K562 (cell line): Measurements from ENCODE around the gene ALG14. TPM values are rescaled to one million over a fixed set of nuclear protein-coding genes. Genes with fewer than 3 reads are reported as not detected.

Source experiments
- ATAC-seq: fragments of 200-7000 bp; cut with Tn5 transposase; 3 replicates; pipeline ENCODE4 v1.9.1; 2020; ENCODE audit warnings: moderate library complexity
- BruUV-seq: library from RNA; stranded (reverse); fragments of 400-500 nt; replicated peaks from 2 replicates; lab custom pipeline; 2021; lab: Mats Ljungman, UMichigan
- CTCF ChIA-PET: fragments of 300-600 bp; formaldehyde crosslinking; extraction: SDS; loops from one replicate; lab custom pipeline; 2021; ENCODE audit warnings: low intra/inter-chr PET ratio; lab: Yijun Ruan, JAX
- POLR2A ChIA-PET: fragments of 300-600, 350-650 bp; sonication (Branson Sonifier 250); formaldehyde crosslinking; extraction: SDS; loops from one replicate; lab custom pipeline; 2021; ENCODE audit warnings: antibody characterized with exemption, inconsistent platforms; lab: Yijun Ruan, JAX
- DNase-seq, 4 experiments: peaks; one replicate each; pipeline versions ENCODE4 v3.0.0 to v3.0.0-alpha.2; 2011 to 2018; ENCODE audit warnings: low spot score in 3 of 4, mixed read lengths in 3 of 4; ENCODE audit errors: extremely low read depth in 1 of 4
- FAIRE-seq: peaks from 2 replicates; lab custom pipeline; 2011; peaks lifted over from hg19 to GRCh38; lab: Jason Lieb, UNC
- H2AFZ ChIP-seq: 2 replicates; pipeline ENCODE4 v1.6.0; 2011; ENCODE audit warnings: low read depth, low read length, control low read depth, inconsistent platforms
- H3K27ac ChIP-seq: fragments of 200-600 bp; 3 replicates; pipeline ENCODE4 v1.8.0; 2011; ENCODE audit warnings: low read depth, mild to moderate bottlenecking, control low read depth, inconsistent platforms, low read length, moderate library complexity, mixed read lengths; ENCODE audit errors: extremely low read depth
- H3K27me3 ChIP-seq, 2 experiments: fragments of 300-600 bp in 1 of 2; 2 replicates in 1 of 2; 3 replicates in 1 of 2; pipeline versions ENCODE4 v1.6.0 to v1.8.0; 2011; ENCODE audit warnings: inconsistent platforms in 2 of 2, low read length in 2 of 2, mild to moderate bottlenecking in 1 of 2, mixed read lengths in 1 of 2, moderate library complexity in 1 of 2; ENCODE audit not compliant: control insufficient read depth in 2 of 2, insufficient read depth in 2 of 2
- H3K36me3 ChIP-seq: fragments of 300-600 bp; 3 replicates; pipeline ENCODE4 v1.8.0; 2011; ENCODE audit warnings: mild to moderate bottlenecking, low read length, inconsistent platforms; ENCODE audit not compliant: control insufficient read depth, insufficient read depth
- H3K4me1 ChIP-seq, 2 experiments: fragments of 200-600 bp in 1 of 2; replicated peaks in 1 of 2; 2 replicates in 1 of 2; 3 replicates in 1 of 2; pipeline versions ENCODE4 v1.5.1 to v1.8.0; 2011; ENCODE audit warnings: inconsistent platforms in 2 of 2, low read length in 2 of 2, mild to moderate bottlenecking in 1 of 2, mixed read lengths in 1 of 2, moderate library complexity in 1 of 2; ENCODE audit not compliant: control insufficient read depth in 2 of 2, insufficient read depth in 2 of 2
- H3K4me2 ChIP-seq: 2 replicates; pipeline ENCODE4 v1.6.1; 2011; ENCODE audit warnings: low read length, control low read depth, inconsistent platforms, mixed read lengths; ENCODE audit not compliant: insufficient read depth
- H3K4me3 ChIP-seq: fragments of 200-600 bp; sonication (generic), shearing (Covaris generic); 2 replicates; pipeline ENCODE4 v1.5.1; 2016; ENCODE audit warnings: control low read depth, inconsistent platforms
- H3K79me2 ChIP-seq: fragments of 200-600 bp; 3 replicates; pipeline ENCODE4 v1.8.0; 2011; ENCODE audit warnings: low read length, inconsistent platforms; ENCODE audit not compliant: control insufficient read depth, insufficient read depth
- H3K9ac ChIP-seq, 2 experiments: 2 replicates each; pipeline versions ENCODE4 v1.6.0 to v1.6.1; 2011; ENCODE audit warnings: low read depth in 2 of 2, low read length in 2 of 2, control low read depth in 1 of 2, inconsistent platforms in 1 of 2, mild to moderate bottlenecking in 1 of 2, mixed read lengths in 1 of 2; ENCODE audit not compliant: insufficient read depth in 1 of 2
- H3K9me1 ChIP-seq: one replicate; pipeline ENCODE4 v1.6.0; 2011; ENCODE audit warnings: inconsistent platforms, mild to moderate bottlenecking, low read length, moderate library complexity; ENCODE audit not compliant: control insufficient read depth, insufficient read depth
- H3K9me3 ChIP-seq: replicated peaks from 2 replicates; pipeline ENCODE4 v1.5.1; 2011; ENCODE audit warnings: low read depth, low read length, inconsistent platforms; ENCODE audit not compliant: control insufficient read depth, insufficient read depth
- H4K20me1 ChIP-seq: replicated peaks from 2 replicates; pipeline ENCODE4 v1.6.1; 2011; ENCODE audit warnings: low read length, inconsistent platforms, mixed read lengths; ENCODE audit not compliant: control insufficient read depth, insufficient read depth
- BHLHE40 ChIP-seq: IDR thresholded peaks from 2 replicates; pipeline ENCODE4 v1.6.1; 2011; ENCODE audit warnings: low read length, improper control_type of control experiment
- CTCF ChIP-seq, 3 experiments: IDR thresholded peaks in 2 of 3; conservative IDR thresholded peaks in 1 of 3; 2 replicates each; pipeline ENCODE4 v1.5.1; 2011 to 2012; ENCODE audit warnings: low read length in 3 of 3, mild to moderate bottlenecking in 3 of 3, control low read depth in 2 of 3, improper control_type of control experiment in 1 of 3, inconsistent platforms in 1 of 3, low read depth in 1 of 3, mixed read lengths in 1 of 3, moderate library complexity in 1 of 3; ENCODE audit not compliant: insufficient read depth in 2 of 3
- CTCFL ChIP-seq: IDR thresholded peaks from 2 replicates; pipeline ENCODE4 v1.6.1; 2011; ENCODE audit warnings: borderline replicate concordance, low read depth, mild to moderate bottlenecking, moderate library complexity, low read length; ENCODE audit not compliant: insufficient read depth, poor library complexity, severe bottlenecking
- HDGF ChIP-seq: fragments of 450-650 bp; IDR thresholded peaks from 2 replicates; pipeline ENCODE4 v1.6.1; 2016
- ILK ChIP-seq: fragments of 450-650 bp; IDR thresholded peaks from 2 replicates; pipeline ENCODE4 v1.6.1; 2016; ENCODE audit warnings: missing genetic modification characterization, low read depth, mild to moderate bottlenecking, missing compliant biosample characterization, moderate library complexity, borderline replicate concordance
- IRF1 ChIP-seq: sonication (generic); formaldehyde crosslinking; IDR thresholded peaks from 2 replicates; pipeline ENCODE4 v1.8.0; 2022; ENCODE audit warnings: missing genetic modification reagents, mild to moderate bottlenecking, borderline replicate concordance
- KDM1A ChIP-seq, 2 experiments: fragments of 450-650 bp; IDR thresholded peaks; 2 replicates each; pipeline ENCODE4 v1.6.1; 2016; ENCODE audit warnings: mild to moderate bottlenecking in 2 of 2
- MBD1 ChIP-seq: fragments of 250-450 bp; sonication (Bioruptor Pico); IDR thresholded peaks from 2 replicates; pipeline ENCODE4 v1.8.0; 2022; ENCODE audit warnings: inconsistent platforms
- MECOM ChIP-seq: fragments of 250-450 bp; sonication (Bioruptor Pico); IDR thresholded peaks from 2 replicates; pipeline ENCODE4 v1.8.0; 2022; ENCODE audit warnings: inconsistent platforms
- PML ChIP-seq: IDR thresholded peaks from 2 replicates; pipeline ENCODE4 v1.6.1; 2012; ENCODE audit warnings: low read length, inconsistent platforms
- RNF2 ChIP-seq: sonication (generic); IDR thresholded peaks from 2 replicates; pipeline ENCODE4 v1.6.1; 2016
- ZNF431 ChIP-seq: sonication (generic); formaldehyde crosslinking; IDR thresholded peaks from 2 replicates; pipeline ENCODE4 v1.8.0; 2022; ENCODE audit warnings: mild to moderate bottlenecking, missing genetic modification reagents
- WGBS: fragments of 100-300 bp; shearing (Covaris generic); methylation state at CpG from one replicate; pipeline ENCODE4 v1.1.6; 2016; ENCODE audit warnings: low coverage, mixed read lengths; ENCODE audit not compliant: insufficient coverage; ENCODE audit errors: missing lambda C conversion rate; 5-methylcytosine and 5-hydroxymethylcytosine counted together
- in situ Hi-C: fragments of 300-500 bp; cut with MboI; formaldehyde crosslinking; loops from 4 replicates; pipeline ENCODE4 v1.15.0; 2018; ENCODE audit warnings: inconsistent platforms, mixed read lengths
- intact Hi-C: fragments of 100-400 bp; cut with micrococcal nuclease; formaldehyde crosslinking; loops from 2 replicates; pipeline ENCODE4 v1.14.2; 2022
- polyA plus RNA-seq, 8 experiments: library from polyadenylated mRNA; depleted of rRNA in 4 of 8; stranded (reverse) in 5 of 8; unstranded in 3 of 8; fragments of >200 nt; fragmentation: Nextera tagmentation in 2 of 8; fragmentation: Illumina TruSeq in 1 of 8; extraction: Ambion mirVana in 2 of 8; extraction: Trizol in 1 of 8; gene quantifications; 2 replicates each; pipeline versions ENCODE4 v1.2.1 to v1.2.3, GENCODE V29; 2011 to 2014; ENCODE audit warnings: inconsistent platforms in 1 of 8, missing spikeins in 1 of 8
- total RNA-seq, 7 experiments: library from RNA; depleted of rRNA in 6 of 7; stranded (reverse); fragments of >200 nt in 6 of 7; fragmentation: Illumina TruSeq in 2 of 7; extraction: Trizol in 2 of 7; gene quantifications; 2 replicates each; pipeline versions ENCODE4 v1.2.1 to v1.2.3, GENCODE V29; 2011 to 2021; ENCODE audit warnings: low replicate concordance in 1 of 7
- TF ChIP-seq, protein P1 (sequence below): fragments of 450-650 bp; conservative IDR thresholded peaks from 2 replicates; pipeline ENCODE4 v1.6.1; 2016; ENCODE audit warnings: missing genetic modification characterization, low read depth, mild to moderate bottlenecking, missing compliant biosample characterization, moderate library complexity

The ALG14 gene
- total and polyA plus RNA-seq, 9 of the 15 experiments (the other 6 are each of a cell fraction or from before 2014, with no cell fraction given): 2.8 to 16.2 (median 4.9) TPM

DNA sequence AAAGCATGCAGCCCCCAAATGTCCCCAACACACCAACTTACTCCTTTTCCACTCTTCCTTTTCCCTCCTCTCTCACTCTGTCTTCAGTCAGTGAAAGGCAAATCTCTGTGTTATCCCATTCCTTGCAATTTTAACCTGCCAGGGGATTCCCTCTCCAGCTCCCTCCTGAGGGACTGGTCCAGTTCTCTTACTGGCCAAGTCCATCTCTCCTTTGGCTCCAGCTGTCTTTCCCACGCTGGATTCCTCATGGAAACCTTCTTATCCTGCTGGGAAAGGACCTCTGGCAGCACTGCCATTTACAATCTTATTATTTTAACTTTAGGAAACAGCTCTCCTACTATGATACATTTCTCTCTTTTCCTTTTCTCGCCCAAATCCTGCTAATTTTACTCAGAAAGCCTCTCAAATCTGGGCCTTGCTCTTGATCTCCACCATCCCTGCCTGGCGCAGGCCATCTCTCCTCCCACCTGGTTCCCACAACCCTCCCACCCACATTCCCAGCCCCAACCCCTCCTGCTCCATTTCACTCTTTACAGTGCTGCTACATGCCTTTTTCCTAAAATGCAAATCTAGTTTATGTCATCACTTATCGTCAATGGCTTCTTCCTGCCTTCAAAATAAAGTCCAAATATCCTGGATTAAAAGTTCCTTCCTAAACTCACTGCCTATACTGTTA, 73.2 kb downstream of the ALG14 start (continued):
- TF ChIP-seq BHLHE40 (no peak), MECOM (CRISPR knock-in tag) (no peak)
- TF ChIP-seq, protein P1, sequence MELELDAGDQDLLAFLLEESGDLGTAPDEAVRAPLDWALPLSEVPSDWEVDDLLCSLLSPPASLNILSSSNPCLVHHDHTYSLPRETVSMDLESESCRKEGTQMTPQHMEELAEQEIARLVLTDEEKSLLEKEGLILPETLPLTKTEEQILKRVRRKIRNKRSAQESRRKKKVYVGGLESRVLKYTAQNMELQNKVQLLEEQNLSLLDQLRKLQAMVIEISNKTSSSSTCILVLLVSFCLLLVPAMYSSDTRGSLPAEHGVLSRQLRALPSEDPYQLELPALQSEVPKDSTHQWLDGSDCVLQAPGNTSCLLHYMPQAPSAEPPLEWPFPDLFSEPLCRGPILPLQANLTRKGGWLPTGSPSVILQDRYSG: no peak
- TF ChIP-seq, all 486 proteins: peak for 0

DNA sequence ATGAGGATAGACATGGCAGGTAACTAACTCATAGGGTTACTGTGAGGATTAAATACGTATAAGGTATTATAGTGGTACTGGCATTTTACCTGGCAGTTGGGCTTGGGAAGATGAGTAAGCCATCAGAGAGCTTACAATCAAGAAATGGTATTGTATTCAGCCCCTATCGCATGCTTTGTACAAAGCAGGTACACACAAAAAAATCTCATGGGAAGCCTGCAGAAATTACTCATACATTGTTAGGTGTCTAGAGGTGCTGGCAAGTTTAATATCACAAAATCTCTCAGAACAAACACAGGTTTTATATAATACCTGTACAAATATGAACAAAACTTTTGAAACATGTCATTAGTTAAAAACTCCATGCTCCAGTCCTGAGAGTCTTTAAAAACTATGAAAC, 74.0 kb downstream of the ALG14 start:
- Histone ChIP-seq H3K27ac (no peak overlapping the region), H3K36me3 (no peaks in the 10 kb centered on the region), H3K9ac (no peak overlapping the region), H3K4me2 (no peak overlapping the region), H3K9me1 (no peaks in the 10 kb centered on the region), H3K4me1 (no peaks in the 10 kb centered on the region), H3K9me3 (no peaks in the 10 kb centered on the region), H3K79me2 (no peaks in the 10 kb centered on the region), H3K4me3 (no peak overlapping the region), H2AFZ (no peak overlapping the region), H3K27me3 (no peaks in the 10 kb centered on the region), H4K20me1 (no peaks in the 10 kb centered on the region)
- intact Hi-C loops: no loop called here
- CTCF ChIA-PET: no interaction called here
- ATAC-seq: no peak
- POLR2A ChIA-PET: interaction anchor here (0.6 kb wide), 1 partner anchor 35 kb away, joined by 5 read pairs; no protein-coding TSS in a partner anchor
- DNase-seq: no peak
- BruUV-seq: no TSS peak
- 37% methylated on average over 2 of the region's 2 CpGs for WGBS
- in situ Hi-C loops: no loop called here
- FAIRE-seq: no peak
- TF ChIP-seq ZNF431 (CRISPR knock-in tag): no peak
- no peak for TF ChIP-seq HDGF
- no peak for TF ChIP-seq PML
- TF ChIP-seq CTCFL: no peak
- TF ChIP-seq RNF2: no peak
- TF ChIP-seq IRF1 (CRISPR knock-in tag): no peak
- TF ChIP-seq KDM1A (IDR thresholded peaks at IDR 0.05): no peak
- no peak for TF ChIP-seq MBD1 (CRISPR knock-in tag)
- TF ChIP-seq ILK: no peak
- TF ChIP-seq CTCF (IDR thresholded peaks at IDR 0.05 in 2 of 3, conservative IDR thresholded peaks at IDR 0.05 in 1 of 3; ENCODE audit: insufficient read depth in 2 of 3, low read depth in 1 of 3, low read length in 3 of 3): no peak
